Neural cell (in vitro differentiated cells): ENCODE results near the gene DUS3L. TPM values are rescaled to one million over a fixed set of nuclear protein-coding genes. Genes with fewer than 3 reads are reported as not detected.

ENCODE experiments used
- H2AFZ ChIP-seq: fragments of 200-600, 300-800 bp; sonication (generic), shearing (Covaris generic); 2 replicates; pipeline ENCODE4 v1.6.0; 2014; ENCODE audit warnings: low read depth, mild to moderate bottlenecking, antibody characterized with exemption, low read length, moderate library complexity
- H3F3A ChIP-seq: fragments of 200-600 bp; shearing (Covaris generic); 2 replicates; pipeline ENCODE4 v1.6.1; 2016; ENCODE audit warnings: mild to moderate bottlenecking, moderate library complexity, mixed read lengths, antibody characterized with exemption, low read length; ENCODE audit not compliant: insufficient read depth, poor library complexity, severe bottlenecking
- H3K27ac ChIP-seq: fragments of 200-600, 300-800 bp; sonication (generic), shearing (Covaris generic); 2 replicates; pipeline ENCODE4 v1.5.1; 2014; ENCODE audit warnings: mild to moderate bottlenecking, low read length, moderate library complexity
- H3K27me3 ChIP-seq: fragments of 300-800, 200-600 bp; sonication (generic), shearing (Covaris generic); 2 replicates; pipeline ENCODE4 v1.6.0; 2014; ENCODE audit warnings: mild to moderate bottlenecking, low read depth, low read length, moderate library complexity; ENCODE audit not compliant: insufficient read depth
- H3K36me3 ChIP-seq: fragments of 300-800, 200-600 bp; sonication (generic), shearing (Covaris generic); 2 replicates; pipeline ENCODE4 v1.5.1; 2014; ENCODE audit warnings: mild to moderate bottlenecking, antibody characterized with exemption, low read length, moderate library complexity; ENCODE audit not compliant: insufficient read depth
- H3K4me2 ChIP-seq: fragments of 300-800, 200-600 bp; sonication (generic), shearing (Covaris generic); 2 replicates; pipeline ENCODE4 v1.6.0; 2014; ENCODE audit warnings: mild to moderate bottlenecking, low read length
- H3K4me3 ChIP-seq: fragments of 300-800, 200-600 bp; sonication (generic), shearing (Covaris generic); 2 replicates; pipeline ENCODE4 v1.5.1; 2014; ENCODE audit warnings: mild to moderate bottlenecking, low read length, moderate library complexity
- H3K79me2 ChIP-seq: fragments of 200-600 bp; shearing (Covaris generic); replicated peaks from 2 replicates; pipeline ENCODE4 v1.6.0; 2014; ENCODE audit warnings: mild to moderate bottlenecking, low read length, moderate library complexity; ENCODE audit not compliant: insufficient read depth
- H3K9ac ChIP-seq: fragments of 300-800, 200-600 bp; sonication (generic), shearing (Covaris generic); 2 replicates; pipeline ENCODE4 v1.6.1; 2016; ENCODE audit warnings: mild to moderate bottlenecking, low read length, mixed read lengths
- H3K9me2 ChIP-seq: fragments of 200-600 bp; shearing (Covaris generic); 2 replicates; pipeline ENCODE4 v1.6.1; 2016; ENCODE audit warnings: mild to moderate bottlenecking, low read length, mixed read lengths; ENCODE audit not compliant: insufficient read depth
- H3K9me3 ChIP-seq: fragments of 200-600, 300-800 bp; sonication (generic), shearing (Covaris generic); 2 replicates; pipeline ENCODE4 v1.6.1; 2016; ENCODE audit warnings: mild to moderate bottlenecking, mixed run types, low read length, moderate library complexity, mixed read lengths
- H4K20me1 ChIP-seq: fragments of 200-600 bp; shearing (Covaris generic); 2 replicates; pipeline ENCODE4 v1.6.1; 2016; ENCODE audit warnings: mild to moderate bottlenecking, mixed run types; ENCODE audit not compliant: insufficient read depth
- EP300 ChIP-seq: fragments of 450-650 bp; conservative IDR thresholded peaks from 2 replicates; pipeline ENCODE4 v1.6.1; 2014; ENCODE audit warnings: antibody characterized with exemption, mild to moderate bottlenecking, moderate library complexity; ENCODE audit not compliant: poor library complexity, severe bottlenecking
- EZH2 ChIP-seq: fragments of 200-600, 300-800 bp; shearing (Covaris generic), sonication (generic); IDR thresholded peaks from 2 replicates; pipeline ENCODE4 v1.6.1; 2014; ENCODE audit warnings: antibody characterized with exemption, low read length, borderline replicate concordance, mild to moderate bottlenecking; ENCODE audit not compliant: insufficient read depth, poor library complexity, severe bottlenecking
- MXI1 ChIP-seq: fragments of 450-650 bp; conservative IDR thresholded peaks from 2 replicates; pipeline ENCODE4 v1.6.1; 2014; ENCODE audit warnings: antibody characterized with exemption, mild to moderate bottlenecking; ENCODE audit not compliant: poor library complexity, severe bottlenecking
- POLR2AphosphoS5 ChIP-seq: IDR thresholded peaks from 2 replicates; pipeline ENCODE4 v1.6.1; 2012
- RAD21 ChIP-seq: fragments of 450-650 bp; conservative IDR thresholded peaks from 2 replicates; pipeline ENCODE4 v1.6.1; 2014; ENCODE audit warnings: antibody characterized with exemption, mild to moderate bottlenecking, moderate library complexity
- SMC3 ChIP-seq: fragments of 450-650 bp; conservative IDR thresholded peaks from 2 replicates; pipeline ENCODE4 v1.6.1; 2014; ENCODE audit warnings: antibody characterized with exemption, mild to moderate bottlenecking, moderate library complexity; ENCODE audit not compliant: poor library complexity
- TAF1 ChIP-seq: IDR thresholded peaks from 2 replicates; pipeline ENCODE4 v1.6.1; 2012; ENCODE audit warnings: low read depth
- polyA plus RNA-seq: library from polyadenylated mRNA; depleted of rRNA; stranded (reverse); fragments of >200 nt; gene quantifications from 2 replicates; pipeline ENCODE4 v1.2.3, GENCODE V29; 2014
- TF ChIP-seq, protein P1 (sequence below): fragments of 450-650 bp; IDR thresholded peaks from 2 replicates; pipeline ENCODE4 v1.5.1; 2014; ENCODE audit warnings: antibody characterized with exemption, mild to moderate bottlenecking, moderate library complexity; ENCODE audit not compliant: poor library complexity, severe bottlenecking
- TF ChIP-seq, protein P2 (sequence below): IDR thresholded peaks from 2 replicates; pipeline ENCODE4 v1.6.1; 2012; ENCODE audit warnings: borderline replicate concordance

DUS3L gene
- polyA plus RNA-seq, 1 donor from 2014 or later: 34.2 TPM

DNA sequence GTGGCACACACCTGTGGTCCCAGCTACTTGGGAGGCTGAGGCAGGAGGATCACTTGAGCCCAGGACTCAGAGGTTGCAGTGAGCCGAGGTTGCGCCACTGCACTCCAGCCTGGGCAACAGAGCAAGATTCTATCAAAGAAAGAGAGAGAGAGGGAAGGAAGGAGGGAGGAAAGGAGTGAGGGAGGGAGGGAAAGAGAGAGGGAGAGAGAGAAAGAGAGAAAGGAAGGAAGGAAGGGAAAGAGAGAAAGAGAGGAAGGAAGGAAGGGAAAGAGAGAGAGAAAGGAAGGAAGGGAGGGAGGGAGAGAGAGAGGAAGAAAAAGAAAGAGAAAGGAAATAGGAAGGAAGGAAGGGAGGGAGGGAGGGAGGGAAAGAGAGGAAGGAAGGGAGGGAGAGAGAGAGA, 26.3 kb upstream of the DUS3L start:
- no peaks in the 10 kb centered on the region for H3K27me3 ChIP-seq
- no peak overlapping the region for H3K27ac ChIP-seq
- no peaks in the 10 kb centered on the region for H3K36me3 ChIP-seq
- no peaks in the 10 kb centered on the region for H3K9me2 ChIP-seq
- no peak for TF ChIP-seq RAD21
- H3K4me3 ChIP-seq: no peak overlapping the region
- no peaks in the 10 kb centered on the region for H3K9me3 ChIP-seq
- no peak overlapping the region for H3K4me2 ChIP-seq
- H3K9ac ChIP-seq: no peak overlapping the region
- no peaks in the 10 kb centered on the region for H3F3A ChIP-seq
- no peak overlapping the region for H2AFZ ChIP-seq
- H4K20me1 ChIP-seq: no peaks in the 10 kb centered on the region
- no peaks in the 10 kb centered on the region for H3K79me2 ChIP-seq

DNA sequence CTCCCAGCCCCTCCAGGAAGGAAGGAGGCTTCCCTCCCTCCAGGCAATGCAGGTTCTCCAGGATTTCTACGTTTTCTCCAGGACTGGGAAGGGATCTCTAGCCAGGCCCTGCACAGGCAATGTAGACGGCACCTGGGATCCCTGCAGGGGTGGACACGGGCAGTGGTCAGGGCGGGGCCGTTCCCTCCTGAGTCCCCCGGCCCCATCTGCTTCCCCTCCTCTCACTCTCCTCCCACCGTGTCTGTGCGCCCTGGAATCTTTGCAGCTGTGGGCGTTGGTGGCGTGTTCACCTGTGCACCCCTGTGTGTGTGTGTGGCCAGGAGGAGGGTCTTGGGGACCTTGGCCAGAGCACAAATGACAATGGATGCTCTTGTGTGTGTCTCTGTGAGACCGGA, 23.9 kb upstream of the DUS3L start:
- no peak overlapping the region for H3K4me3 ChIP-seq
- no peaks in the 10 kb centered on the region for H3K9me3 ChIP-seq
- H3K27ac ChIP-seq: no peak overlapping the region
- TF ChIP-seq TAF1: no peak
- no peak for TF ChIP-seq EZH2
- no peak for TF ChIP-seq EP300
- TF ChIP-seq RAD21: no peak
- no peak for TF ChIP-seq MXI1
- no peak for TF ChIP-seq POLR2AphosphoS5
- TF ChIP-seq, protein P1, sequence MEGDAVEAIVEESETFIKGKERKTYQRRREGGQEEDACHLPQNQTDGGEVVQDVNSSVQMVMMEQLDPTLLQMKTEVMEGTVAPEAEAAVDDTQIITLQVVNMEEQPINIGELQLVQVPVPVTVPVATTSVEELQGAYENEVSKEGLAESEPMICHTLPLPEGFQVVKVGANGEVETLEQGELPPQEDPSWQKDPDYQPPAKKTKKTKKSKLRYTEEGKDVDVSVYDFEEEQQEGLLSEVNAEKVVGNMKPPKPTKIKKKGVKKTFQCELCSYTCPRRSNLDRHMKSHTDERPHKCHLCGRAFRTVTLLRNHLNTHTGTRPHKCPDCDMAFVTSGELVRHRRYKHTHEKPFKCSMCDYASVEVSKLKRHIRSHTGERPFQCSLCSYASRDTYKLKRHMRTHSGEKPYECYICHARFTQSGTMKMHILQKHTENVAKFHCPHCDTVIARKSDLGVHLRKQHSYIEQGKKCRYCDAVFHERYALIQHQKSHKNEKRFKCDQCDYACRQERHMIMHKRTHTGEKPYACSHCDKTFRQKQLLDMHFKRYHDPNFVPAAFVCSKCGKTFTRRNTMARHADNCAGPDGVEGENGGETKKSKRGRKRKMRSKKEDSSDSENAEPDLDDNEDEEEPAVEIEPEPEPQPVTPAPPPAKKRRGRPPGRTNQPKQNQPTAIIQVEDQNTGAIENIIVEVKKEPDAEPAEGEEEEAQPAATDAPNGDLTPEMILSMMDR: no peak
- TF ChIP-seq, protein P2, sequence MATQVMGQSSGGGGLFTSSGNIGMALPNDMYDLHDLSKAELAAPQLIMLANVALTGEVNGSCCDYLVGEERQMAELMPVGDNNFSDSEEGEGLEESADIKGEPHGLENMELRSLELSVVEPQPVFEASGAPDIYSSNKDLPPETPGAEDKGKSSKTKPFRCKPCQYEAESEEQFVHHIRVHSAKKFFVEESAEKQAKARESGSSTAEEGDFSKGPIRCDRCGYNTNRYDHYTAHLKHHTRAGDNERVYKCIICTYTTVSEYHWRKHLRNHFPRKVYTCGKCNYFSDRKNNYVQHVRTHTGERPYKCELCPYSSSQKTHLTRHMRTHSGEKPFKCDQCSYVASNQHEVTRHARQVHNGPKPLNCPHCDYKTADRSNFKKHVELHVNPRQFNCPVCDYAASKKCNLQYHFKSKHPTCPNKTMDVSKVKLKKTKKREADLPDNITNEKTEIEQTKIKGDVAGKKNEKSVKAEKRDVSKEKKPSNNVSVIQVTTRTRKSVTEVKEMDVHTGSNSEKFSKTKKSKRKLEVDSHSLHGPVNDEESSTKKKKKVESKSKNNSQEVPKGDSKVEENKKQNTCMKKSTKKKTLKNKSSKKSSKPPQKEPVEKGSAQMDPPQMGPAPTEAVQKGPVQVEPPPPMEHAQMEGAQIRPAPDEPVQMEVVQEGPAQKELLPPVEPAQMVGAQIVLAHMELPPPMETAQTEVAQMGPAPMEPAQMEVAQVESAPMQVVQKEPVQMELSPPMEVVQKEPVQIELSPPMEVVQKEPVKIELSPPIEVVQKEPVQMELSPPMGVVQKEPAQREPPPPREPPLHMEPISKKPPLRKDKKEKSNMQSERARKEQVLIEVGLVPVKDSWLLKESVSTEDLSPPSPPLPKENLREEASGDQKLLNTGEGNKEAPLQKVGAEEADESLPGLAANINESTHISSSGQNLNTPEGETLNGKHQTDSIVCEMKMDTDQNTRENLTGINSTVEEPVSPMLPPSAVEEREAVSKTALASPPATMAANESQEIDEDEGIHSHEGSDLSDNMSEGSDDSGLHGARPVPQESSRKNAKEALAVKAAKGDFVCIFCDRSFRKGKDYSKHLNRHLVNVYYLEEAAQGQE: no peak
- TF ChIP-seq SMC3: no peak
- H4K20me1 ChIP-seq: no peaks in the 10 kb centered on the region
- H3K9ac ChIP-seq: no peak overlapping the region
- H3K27me3 ChIP-seq: no peaks in the 10 kb centered on the region
- no peak overlapping the region for H2AFZ ChIP-seq
- no peaks in the 10 kb centered on the region for H3F3A ChIP-seq
- no peaks in the 10 kb centered on the region for H3K9me2 ChIP-seq
- no peak overlapping the region for H3K4me2 ChIP-seq
- no peaks in the 10 kb centered on the region for H3K36me3 ChIP-seq
- H3K79me2 ChIP-seq: no peaks in the 10 kb centered on the region
